DMS53 treated with DMSO at 0.1 percent for 48 hours (cell line): ENCODE data around the gene KCNJ12.
A peak's percentile ranks its signal among the peaks of the same experiment; 100 is the strongest.
"Not testable (repeated sequence)": the region's sequence is repeated elsewhere in the genome, so short reads cannot be mapped to it uniquely, and the experiment has no call there.

Experiments
- DNase-seq: peaks from one replicate; lab custom pipeline; 2025; ENCODE audit not compliant: unreplicated experiment; lab: John Stamatoyannopoulos, UW

Gene KCNJ12

DNA sequence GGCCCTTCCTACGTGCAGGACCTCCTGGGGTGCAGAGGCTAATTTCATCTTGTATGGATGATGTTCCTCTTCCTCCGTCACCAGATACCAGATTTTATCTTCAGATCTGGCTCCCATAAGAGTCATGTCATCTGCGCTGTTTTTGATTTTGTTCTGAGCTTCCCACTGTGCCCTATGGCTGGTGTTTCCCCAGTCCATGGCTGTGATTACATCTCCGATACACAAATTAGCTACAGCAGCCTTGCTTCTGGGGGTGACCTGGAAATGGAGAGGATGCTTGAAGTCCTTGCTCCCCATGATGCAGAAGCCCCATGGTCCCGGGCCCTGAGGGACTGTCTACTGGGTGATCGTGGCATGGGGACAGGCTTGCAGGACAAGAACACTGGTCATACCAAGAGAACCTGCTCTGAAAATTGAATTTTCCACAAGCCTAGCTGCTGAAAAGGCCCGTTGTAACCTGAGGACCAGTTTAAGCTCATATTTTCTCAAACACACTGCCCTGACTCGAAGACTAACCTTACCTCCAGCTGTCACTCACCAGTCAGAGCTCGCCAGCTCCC is 69.0 kb downstream of the KCNJ12 start:
- no peak for DNase-seq

DNA sequence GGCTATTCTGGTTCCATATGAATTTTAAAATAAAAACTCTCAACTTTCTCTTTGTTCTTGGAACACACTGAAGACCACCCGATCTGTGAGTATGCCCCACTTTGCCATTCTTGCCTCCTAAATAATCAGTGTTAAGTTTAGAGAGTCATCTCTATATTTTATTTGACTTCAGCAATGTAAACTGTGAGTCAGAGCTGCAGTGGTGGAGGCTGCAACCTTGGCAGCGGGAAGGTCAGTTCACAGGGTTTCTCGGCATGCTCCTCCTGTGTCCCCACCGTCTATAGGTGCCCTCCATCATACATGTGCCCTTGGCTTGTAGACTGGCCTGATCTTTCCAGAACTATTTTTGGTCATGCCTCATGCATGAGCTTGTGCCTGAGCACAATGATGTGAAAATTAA is 71.4 kb downstream of the KCNJ12 start:
- DNase-seq: not testable (repeated sequence)

DNA sequence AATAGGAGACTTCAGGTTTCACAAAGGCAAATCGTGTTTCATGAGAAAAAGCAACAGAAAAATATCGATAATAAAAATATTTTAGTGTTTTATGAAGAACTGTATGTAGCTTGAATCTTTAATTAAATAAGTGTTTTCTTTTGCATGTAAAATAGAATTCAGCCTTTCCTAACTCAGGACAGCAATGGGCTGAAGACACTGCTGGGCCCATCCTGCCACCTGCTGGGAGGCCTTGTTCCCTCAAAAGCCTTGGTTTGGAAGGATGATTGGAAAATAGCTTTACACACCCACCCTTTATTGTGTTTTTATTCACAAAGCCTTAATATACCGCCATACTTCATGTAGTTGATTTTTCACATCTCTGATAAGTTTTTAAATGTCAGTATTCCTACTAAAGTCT is 73.7 kb downstream of the KCNJ12 start:
- not testable (repeated sequence) for DNase-seq

DNA sequence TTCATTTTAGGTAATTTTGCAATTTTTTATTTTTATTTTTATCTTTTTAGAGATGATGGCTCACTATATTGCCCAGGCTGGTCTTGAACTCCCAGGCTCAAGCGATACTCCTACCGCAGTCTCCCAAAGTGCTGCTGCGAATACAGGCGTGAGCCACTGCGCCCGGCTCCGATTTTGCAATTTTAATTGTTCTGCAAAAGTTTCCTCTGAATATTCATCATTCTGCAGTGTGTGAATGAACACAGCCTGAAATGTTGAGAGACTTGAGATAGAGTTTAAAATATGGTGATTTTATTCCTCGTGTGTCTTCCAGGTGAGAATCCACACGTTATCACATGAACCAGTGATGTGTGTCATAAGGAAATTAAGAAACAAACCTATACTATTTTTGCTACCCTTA is 75.8 kb downstream of the KCNJ12 start:
- no peak for DNase-seq

DNA sequence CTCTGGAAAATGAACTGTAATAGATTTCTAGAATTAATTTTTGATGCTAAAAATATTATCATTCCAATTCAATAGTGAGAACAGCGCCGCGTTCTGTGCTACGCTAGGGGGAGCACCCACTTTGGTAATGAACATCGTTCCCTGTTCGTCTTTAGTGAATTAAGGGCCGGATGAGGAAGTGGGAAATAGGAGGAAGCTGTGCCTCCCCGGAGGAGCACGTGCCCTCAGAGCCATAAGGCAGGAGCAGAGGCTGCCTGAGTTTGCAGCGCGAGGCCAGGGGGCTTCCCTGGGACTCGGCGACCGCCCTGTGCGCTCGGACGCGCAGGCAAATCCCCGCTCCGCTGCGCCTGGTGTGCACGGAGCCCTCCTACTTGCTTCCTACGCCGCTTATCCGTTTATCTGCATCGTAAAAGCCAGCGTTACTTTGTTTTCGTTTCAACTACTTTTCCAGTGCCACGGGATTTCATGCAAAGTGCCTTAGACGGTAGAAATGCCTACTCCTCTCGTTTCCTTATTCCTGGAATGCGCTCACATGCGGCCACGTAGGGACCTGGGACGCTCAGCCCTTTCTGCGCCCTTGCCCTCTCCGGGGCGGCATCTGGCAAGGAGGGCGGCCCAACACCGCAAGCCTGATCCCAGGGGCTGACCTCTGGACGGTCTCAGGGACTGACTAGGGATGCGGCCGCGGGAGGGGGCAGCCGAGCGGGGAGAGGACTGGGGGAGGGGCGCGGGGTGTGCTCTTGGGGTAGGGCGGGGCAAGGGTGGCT is 76.4 kb downstream of the KCNJ12 start:
- no peak for DNase-seq

DNA sequence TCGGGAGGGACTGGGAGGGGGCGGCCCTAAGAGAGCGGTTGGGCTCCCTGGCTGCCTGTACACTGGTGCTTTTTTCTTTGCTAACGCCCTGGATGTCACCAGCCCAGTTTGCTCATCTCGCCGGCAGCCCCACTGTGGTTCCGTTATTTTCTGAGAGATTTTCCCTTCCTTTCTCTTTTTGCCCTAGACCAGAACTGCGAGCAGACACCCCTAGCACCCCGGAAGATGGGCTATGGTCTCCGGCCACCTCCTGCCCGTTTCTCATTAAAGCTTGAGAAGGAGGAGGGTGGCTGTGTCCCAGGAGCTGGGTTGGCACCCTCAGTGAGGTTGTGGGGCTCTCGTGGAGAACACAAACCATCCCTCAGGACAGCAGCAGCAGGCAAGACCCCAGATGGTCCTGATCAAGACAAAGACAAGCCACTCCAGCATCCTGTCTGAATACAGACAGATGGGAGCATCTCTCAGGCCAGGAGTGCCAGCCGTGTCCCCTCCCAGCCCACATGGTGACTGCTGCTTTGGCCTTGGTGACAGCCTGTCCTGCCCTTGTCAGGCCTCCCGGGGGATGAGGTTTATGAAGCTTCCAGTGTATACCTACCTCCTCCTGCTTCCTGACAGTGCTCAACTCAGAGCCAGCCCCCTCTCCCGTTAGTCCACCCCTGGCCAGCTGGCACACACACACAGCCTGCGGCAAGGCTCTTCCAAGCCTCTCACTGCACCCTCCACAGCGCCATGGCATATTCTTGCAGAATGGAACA is 77.2 kb downstream of the KCNJ12 start:
- DNase-seq: no peak

DNA sequence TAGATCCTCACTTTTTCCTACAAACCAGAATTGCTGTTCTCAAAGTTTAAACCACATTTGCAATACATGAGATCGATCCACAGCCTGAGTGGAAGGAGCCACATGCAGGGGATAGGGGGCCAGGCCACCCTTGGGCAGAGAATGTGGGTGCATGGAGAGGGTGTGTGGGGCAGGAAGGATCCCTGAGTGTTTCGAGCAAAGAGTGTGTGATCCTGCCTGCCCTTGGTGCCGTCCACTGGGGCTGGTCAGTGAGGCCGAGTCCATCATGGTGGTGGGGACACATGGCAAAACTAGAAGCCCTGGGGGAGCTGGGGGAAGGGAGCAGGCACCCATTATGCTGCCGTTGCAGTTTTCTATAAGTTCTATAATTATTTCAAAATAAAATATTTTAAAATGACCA is 77.8 kb downstream of the KCNJ12 start:
- not testable (repeated sequence) for DNase-seq

DNA sequence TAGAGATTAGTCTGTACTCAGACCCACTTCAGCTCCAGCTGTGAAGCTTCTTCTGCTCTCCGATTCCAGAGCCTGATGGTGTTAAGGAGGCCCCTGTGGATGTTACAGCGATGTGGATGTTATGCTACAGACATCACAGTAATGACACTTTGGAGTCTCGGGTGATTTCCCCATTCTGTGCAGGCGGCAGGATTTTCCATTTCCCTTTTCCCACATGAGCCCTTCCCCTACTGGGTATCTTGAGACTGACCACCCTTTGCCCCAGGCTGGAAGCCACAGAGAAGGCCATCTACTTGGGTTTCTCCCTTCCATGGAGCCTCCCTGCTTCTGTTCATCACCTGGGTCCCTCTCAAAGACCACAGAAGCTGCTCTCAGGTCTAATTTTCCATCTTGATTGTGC is 78.3 kb downstream of the KCNJ12 start:
- no peak for DNase-seq

DNA sequence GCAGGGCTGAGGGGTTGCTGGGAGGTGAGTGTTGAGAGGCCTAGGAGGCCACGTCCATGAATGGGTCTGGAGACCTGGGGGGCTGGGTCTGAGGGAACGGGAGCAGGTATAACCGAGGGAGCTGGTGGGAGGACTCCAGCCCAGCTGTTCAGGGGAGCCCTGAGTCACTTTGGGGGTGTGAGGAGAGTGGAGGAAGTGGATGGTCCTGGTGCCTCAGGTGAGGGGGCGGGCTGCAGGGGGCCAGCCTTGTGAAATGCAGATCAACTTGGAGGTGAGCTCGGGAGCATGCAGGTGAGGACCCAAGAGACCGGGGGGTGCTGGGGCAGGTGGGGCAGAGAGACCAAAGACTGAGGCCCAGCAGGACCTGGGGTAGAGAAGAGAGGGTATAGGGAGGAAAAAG is 79.6 kb downstream of the KCNJ12 start:
- DNase-seq: no peak

DNA sequence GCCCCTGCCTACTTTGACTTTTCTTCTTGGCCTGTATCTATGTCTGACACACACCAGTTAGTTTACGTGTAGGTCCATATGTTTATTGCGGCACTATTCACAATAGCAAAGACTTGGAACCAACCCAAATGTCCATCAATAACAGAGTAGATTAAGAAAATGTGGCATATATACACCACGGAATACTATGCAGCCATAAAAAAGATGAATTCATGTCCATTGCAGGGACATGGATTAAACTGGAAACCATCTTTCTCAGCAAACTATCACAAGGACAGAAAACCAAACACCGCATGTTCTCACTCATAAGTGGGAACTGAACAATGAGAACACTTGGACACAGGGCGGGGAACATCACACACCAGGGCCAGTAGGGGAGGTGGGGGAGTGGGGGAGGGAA is 80.3 kb downstream of the KCNJ12 start:
- not testable (repeated sequence) for DNase-seq

DNA sequence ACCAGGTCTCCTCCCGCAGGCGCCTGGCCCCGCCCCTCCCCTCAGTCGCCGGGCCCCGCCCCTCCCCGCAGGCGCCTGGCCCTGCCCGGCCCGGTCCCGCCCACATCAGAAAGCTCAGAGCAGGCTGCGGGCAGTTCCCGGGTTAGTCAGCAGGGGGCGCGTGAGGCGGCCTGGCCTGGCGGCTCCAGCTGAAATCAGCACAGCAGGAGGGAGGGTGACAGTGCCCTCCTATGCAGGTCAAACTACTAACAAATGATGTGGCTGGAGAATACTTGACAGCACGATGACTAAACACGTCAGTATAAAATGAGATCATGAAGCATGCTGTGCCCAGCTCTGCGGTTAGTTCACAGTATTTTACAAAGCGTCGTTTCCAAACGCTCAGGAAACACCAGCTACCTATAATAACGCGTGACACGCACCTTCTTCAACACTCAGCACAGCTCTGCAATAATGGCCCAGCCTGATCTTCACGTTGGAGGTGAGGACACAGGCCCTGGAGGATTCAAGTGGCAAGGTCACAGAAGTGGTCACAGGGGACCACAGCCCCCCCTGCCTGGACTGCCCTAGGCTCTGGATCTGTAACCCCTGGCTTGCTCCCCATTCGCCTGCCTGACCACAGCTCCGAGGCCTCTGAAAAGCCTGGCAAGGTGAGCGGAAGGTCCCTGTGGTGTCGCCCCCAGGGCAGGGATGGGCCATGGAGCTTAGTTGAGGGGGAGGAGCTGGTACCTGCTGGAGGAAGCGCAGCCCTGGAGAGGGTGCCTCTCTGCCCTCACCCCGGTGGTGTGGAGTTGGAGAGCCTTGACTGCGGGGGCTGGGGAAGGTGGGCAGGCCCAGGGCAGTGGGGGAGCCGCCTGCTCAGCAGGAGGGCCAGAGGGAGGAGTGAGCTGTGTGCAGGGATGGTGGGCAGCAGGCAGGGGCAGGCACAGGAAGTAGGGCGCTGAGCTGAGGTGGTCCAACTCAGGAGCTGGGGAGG is 81.2 kb downstream of the KCNJ12 start:
- DNase-seq: peak; percentile 37

DNA sequence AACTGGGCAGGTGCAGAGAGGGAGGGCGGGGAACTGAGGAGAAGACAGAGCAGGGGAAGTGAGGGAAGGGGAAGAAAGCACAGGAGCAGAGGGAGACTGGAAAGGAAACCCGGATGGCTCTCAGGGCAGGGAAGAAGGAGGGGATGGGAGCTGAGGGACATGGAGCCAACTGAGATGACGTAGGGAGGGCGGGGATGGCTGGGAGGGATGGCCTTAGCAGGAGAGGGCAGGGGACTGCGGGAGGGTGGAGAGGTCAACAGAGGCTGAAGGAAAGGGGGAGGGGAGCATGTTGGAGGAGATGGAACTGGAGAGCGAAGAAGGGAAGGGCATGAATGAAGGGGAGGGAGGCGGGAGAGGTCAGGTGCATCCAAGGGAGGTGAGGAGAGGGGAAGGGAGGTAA is 81.9 kb downstream of the KCNJ12 start:
- DNase-seq: no peak

DNA sequence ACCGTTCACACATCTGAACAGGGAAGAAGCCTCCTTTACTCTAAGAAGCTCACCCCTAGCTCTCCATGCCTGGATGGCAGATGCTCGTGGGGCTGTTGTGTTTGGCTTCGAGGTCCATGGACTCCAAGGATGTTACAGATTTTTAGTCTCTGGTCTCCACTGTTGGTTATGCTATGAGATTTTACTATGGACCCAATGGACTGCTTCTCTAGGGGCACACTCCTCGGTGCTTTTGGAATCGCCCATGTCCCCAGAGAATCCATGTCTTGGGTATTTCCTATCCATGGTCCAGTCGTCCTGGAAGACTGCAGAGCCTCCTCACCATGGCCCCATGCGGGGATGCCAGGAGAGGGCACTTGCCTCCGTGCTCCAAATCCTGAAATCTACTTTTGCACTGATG is 83.4 kb downstream of the KCNJ12 start:
- no peak for DNase-seq

DNA sequence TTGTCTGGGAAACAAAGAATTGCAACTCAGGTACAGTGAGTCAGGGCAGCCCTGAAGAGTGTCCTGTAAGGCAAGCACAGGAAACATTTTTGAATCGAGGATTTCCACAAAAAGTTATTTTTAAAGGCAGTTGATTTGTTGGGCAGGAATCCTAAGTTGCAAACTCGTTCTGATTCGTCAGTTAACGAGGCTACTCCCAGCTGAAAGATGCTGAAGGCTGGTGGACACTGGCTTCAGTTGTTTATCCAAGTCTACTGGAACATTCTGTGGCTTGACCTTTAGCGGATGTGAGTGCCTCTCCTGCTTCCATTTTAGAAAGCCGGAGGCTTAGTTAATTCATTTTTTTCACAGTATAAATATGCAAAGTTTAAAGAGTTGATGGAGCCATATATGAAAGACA is 84.2 kb downstream of the KCNJ12 start:
- no peak for DNase-seq

DNA sequence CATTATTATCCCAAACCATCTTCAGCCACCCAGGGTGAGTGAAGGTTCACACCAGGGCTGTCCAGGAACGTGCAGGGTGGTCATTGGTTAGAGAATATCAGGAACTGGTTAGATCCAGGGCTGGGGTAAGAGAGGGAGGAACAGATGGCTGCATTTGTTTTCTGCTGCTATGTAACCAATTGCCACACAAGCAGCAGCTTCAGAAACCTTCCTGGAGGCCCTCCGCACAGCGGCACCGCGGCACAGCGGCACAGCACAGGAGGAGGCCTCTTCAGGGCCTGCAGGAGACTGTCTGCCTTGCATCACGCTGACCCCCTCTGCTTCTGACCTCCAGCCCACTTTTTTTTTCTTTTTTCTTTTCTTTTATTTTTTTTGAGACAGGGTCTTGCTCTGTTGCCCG is 86.1 kb downstream of the KCNJ12 start:
- no peak for DNase-seq

DNA sequence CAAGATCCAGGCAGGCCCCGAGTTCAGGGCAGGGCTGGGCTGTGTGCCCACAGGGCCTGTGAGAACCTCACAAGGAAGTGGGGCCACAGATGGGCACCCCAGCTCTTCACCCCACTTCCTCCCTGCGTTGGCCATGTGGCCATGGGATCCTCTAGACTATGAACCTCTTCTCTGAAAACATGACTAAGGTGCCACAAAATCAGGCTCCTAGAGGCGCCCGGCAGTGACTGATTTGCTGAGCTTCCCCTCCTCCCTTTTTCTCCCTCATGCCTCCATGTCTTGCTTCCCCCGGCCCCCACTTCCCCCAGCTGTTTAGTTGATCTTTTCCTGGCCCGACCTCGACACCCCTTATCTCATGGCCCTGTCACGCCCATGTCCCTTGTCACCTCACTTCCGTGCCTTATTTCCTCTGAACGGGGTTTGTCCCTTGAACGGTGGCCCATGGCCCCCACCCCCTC is 87.1 kb downstream of the KCNJ12 start:
- DNase-seq: no peak

DNA sequence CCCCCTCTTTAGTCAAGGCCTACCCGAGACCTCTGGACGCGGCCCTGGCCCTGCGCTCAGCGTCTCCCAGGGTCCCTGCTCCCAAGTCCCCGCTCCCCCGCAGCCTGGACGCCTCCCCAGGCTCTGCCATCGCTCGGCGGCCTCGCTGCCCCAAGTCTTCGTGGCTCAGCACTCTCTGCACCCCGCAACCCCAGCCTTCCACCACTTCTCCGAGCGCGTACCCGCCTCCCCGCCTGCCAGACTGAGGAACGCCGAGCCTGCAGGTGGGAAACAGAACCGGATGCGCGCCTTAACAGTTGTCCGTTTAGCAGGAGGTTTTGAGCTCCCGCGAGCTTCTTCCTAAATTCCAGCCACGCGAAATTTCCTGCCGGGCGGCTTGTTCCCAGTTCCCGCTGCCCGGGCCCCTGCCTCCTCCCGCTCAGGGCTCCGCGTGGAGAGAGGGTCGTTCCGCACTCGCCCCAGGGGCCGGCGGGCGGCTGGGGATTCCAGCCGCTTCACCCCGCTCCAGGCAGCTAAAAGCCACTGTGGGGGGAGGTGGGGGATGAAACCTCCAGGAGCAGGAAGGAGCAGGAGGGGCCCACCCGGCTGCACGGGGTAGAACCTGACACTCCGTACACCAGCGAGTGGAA is 87.7 kb downstream of the KCNJ12 start:
- no peak for DNase-seq

DNA sequence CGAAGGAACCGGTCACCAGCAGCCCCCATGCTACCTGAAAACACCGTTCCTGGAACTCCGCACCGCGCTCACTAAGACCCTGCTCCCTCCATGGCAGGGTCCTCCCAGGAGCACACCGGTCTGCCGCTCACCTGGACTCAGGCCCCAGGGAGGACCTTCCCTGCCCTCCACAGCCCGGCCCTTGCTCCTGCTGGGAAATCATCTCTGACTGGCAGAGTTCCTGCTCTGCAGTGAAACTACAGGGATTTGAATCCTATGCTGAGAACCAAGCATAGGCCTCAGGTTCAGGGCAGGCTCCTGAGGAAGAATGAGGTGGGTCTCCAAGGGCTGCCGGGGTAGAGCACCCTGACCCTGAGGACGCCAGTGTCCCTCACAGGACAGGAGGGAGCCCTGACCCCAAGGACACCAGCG is 88.5 kb downstream of the KCNJ12 start:
- DNase-seq: no peak

DNA sequence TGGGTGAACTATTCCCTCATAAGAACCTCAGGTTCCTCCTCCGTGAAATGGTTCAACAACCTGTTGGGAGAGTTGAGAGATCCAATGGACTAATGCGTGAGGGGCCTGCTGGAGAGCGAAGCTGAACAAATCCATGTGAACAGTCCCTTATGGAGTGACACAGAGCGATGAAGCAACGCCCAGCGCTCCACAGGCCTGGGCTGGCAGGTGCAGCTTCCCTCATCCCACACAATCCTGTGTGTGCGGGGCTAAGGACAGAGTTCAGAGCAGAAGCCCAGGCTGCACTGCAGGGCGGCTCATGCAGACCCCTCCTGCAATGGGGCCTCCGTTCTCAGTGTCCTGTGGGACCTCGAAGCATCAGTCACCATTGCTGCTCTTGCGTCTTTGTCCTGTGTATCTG is 90.4 kb downstream of the KCNJ12 start:
- DNase-seq: no peak

DNA sequence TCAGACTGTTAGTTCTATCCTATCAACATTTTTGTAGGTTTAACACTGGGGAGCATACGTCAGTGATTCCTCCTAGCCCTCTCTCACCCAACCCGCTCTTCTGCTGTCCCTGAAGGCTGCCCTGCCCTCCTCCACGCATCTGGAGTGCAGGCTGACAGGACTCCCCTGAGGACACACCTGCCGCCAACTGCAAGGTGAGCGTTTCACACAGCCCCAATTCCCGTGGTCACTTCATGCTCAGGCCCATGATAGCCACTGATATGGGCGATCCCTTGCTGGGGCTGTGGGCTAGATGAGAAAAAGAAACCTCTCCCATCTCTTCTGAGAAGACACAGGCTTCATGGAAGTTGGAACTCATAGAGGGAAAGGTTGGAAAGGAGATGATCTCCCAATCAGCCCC is 91.0 kb downstream of the KCNJ12 start:
- no peak for DNase-seq
